Measurements from ENCODE around the gene MGA.

- TF ChIP-seq, protein P1, sequence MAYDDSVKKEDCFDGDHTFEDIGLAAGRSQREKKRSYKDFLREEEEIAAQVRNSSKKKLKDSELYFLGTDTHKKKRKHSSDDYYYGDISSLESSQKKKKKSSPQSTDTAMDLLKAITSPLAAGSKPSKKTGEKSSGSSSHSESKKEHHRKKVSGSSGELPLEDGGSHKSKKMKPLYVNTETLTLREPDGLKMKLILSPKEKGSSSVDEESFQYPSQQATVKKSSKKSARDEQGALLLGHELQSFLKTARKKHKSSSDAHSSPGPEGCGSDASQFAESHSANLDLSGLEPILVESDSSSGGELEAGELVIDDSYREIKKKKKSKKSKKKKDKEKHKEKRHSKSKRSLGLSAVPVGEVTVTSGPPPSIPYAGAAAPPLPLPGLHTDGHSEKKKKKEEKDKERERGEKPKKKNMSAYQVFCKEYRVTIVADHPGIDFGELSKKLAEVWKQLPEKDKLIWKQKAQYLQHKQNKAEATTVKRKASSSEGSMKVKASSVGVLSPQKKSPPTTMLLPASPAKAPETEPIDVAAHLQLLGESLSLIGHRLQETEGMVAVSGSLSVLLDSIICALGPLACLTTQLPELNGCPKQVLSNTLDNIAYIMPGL (CRISPR knock-in tag; IDR thresholded peaks at IDR 0.05) = no peak
- TF ChIP-seq IRF2 (CRISPR knock-in tag; IDR thresholded peaks at IDR 0.05; ENCODE audit: borderline replicate concordance, low read depth) = no peak
- no peak for TF ChIP-seq PRRX2 (CRISPR knock-in tag; IDR thresholded peaks at IDR 0.05)
Observed at GRCh38 chr15:41773332-41773728, 113.1 kb downstream of the MGA start.

Measured in WTC11 (cell line).